ENCODE results near the gene GRID1. TPM values are rescaled to one million over a fixed set of nuclear protein-coding genes. Genes with fewer than 3 reads are reported as not detected.

The GRID1 gene
- polyA plus RNA-seq, 1 donor (not counting 4 experiments of a cell fraction or from before 2014, with no cell fraction given) = 0.01 TPM

DNA sequence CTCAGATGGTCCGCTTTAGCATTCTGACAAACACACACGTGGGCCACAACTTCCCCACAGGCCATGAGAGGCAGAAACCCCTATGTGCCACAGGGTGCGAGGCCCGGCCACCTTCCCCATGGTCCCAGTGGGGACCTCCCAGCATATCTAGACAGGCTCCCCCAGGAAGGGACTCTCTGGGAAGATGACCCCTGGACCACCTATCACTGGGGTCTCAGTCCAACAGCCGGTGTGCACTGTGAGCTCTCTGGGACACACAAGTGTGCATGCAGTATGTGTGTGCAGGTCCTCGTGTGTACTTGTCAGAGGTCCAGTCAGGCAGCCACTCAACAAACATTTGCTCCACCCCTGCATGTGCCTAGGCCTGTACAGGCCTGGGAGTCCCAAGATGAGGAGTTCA is 18.7 kb downstream of the GRID1 start:
- no peak for TF ChIP-seq EZH2 (IDR thresholded peaks at IDR 0.05; ENCODE audit: low read length)
- TF ChIP-seq, protein P1, sequence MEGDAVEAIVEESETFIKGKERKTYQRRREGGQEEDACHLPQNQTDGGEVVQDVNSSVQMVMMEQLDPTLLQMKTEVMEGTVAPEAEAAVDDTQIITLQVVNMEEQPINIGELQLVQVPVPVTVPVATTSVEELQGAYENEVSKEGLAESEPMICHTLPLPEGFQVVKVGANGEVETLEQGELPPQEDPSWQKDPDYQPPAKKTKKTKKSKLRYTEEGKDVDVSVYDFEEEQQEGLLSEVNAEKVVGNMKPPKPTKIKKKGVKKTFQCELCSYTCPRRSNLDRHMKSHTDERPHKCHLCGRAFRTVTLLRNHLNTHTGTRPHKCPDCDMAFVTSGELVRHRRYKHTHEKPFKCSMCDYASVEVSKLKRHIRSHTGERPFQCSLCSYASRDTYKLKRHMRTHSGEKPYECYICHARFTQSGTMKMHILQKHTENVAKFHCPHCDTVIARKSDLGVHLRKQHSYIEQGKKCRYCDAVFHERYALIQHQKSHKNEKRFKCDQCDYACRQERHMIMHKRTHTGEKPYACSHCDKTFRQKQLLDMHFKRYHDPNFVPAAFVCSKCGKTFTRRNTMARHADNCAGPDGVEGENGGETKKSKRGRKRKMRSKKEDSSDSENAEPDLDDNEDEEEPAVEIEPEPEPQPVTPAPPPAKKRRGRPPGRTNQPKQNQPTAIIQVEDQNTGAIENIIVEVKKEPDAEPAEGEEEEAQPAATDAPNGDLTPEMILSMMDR (optimal IDR thresholded peaks at IDR 0.05 in 1 of 3, IDR thresholded peaks at IDR 0.05 in 1 of 3, conservative IDR thresholded peaks at IDR 0.05 in 1 of 3; ENCODE audit: extremely low read depth in 1 of 3, insufficient read depth in 2 of 3, low read length in 3 of 3) = no peak
- DNase-seq (ENCODE audit: low read depth, low spot score) (no peak), FAIRE-seq (no peak)
- Histone ChIP-seq H3K36me3 (ENCODE audit: control insufficient read depth in 2 of 2, extremely low read depth in 1 of 2, insufficient read depth in 2 of 2, low read length in 2 of 2) (no peaks in the 10 kb centered on the region), H3K9me1 (ENCODE audit: control insufficient read depth, extremely low read depth, insufficient read depth, low read length) (no peaks in the 10 kb centered on the region), H4K20me1 (ENCODE audit: control insufficient read depth, extremely low read depth, insufficient read depth, low read length) (no peaks in the 10 kb centered on the region), H3K9ac (ENCODE audit: control insufficient read depth, extremely low read depth, insufficient read depth, low read length) (no peak overlapping the region), H3K4me1 (ENCODE audit: control insufficient read depth, extremely low read depth, insufficient read depth, low read length) (peaks cover 4% of the 10 kb centered on the region), H2AFZ (ENCODE audit: control insufficient read depth, low read length) (no peak overlapping the region), H3K27ac (ENCODE audit: control insufficient read depth, insufficient read depth, low read length) (no peak overlapping the region), H3K79me2 (ENCODE audit: control insufficient read depth, insufficient read depth, low read length) (no peaks in the 10 kb centered on the region), H3K4me2 (ENCODE audit: control insufficient read depth, extremely low read depth, insufficient read depth, low read depth, low read length) (no peak overlapping the region), H3K27me3 (ENCODE audit: control insufficient read depth, extremely low read depth, insufficient read depth, low read length) (no peaks in the 10 kb centered on the region), H3K9me3 (ENCODE audit: control insufficient read depth, low read depth, low read length) (no peaks in the 10 kb centered on the region), H3K4me3 (ENCODE audit: control insufficient read depth in 2 of 3, extremely low read depth in 1 of 3, insufficient read depth in 2 of 3, low read depth in 1 of 3, low read length in 3 of 3) (no peak overlapping the region)
- dilution Hi-C loops (cut with MboI; ENCODE audit: extremely low pct_ligation_motif_present, low sequenced_read_pairs) = no loop called here

DNA sequence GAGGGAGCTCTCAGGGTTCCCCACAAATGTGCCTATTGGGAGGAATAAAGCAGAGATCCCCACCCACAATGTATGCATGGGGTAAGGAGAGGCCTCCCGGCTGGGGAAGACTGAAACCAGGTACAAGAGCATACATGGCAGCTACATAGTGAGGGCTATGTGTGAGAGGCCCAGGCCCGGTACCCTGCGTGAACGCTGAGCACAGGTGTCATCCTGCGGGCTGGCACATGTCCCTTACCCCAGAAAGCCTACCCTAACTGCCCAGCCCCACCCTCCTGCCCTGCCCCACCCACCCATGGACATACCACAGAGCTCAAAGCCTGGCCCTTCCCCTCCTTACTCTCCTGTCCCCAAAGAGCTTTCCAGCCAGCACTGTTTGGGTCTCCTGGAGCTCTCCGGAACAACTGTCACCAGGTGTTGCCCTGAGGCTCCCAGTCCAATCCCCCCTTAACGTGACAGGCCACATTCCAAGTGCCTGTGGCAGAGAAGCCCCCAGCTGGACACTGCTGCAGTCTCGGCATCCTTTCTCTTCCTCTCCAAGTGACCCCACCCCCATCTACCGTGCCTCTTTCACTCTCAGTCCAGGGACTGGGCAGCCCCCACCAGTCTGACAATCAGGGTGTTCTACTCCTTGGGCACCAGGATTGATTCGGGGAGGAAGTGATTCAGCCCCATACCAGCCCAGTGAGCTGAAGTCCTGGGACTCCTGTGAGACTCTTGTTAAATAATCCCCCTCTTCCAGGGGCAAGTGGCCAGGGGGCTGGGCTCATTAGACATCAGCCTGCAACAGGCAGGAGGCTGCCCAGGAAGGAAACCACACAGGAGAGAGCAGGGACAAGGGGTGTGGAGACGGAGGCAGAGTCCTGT is 19.6 kb downstream of the GRID1 start:
- H3K27me3 ChIP-seq (ENCODE audit: control insufficient read depth, extremely low read depth, insufficient read depth, low read length) = peaks cover 5% of the 10 kb centered on the region
- H3K36me3 ChIP-seq (ENCODE audit: control insufficient read depth in 2 of 2, extremely low read depth in 1 of 2, insufficient read depth in 2 of 2, low read length in 2 of 2) = no peaks in the 10 kb centered on the region
- H3K79me2 ChIP-seq (ENCODE audit: control insufficient read depth, insufficient read depth, low read length) = no peaks in the 10 kb centered on the region
- no peaks in the 10 kb centered on the region for H3K9me1 ChIP-seq (ENCODE audit: control insufficient read depth, extremely low read depth, insufficient read depth, low read length)
- H3K9me3 ChIP-seq (ENCODE audit: control insufficient read depth, low read depth, low read length) = no peaks in the 10 kb centered on the region
- H3K9ac ChIP-seq (ENCODE audit: control insufficient read depth, extremely low read depth, insufficient read depth, low read length) = no peak overlapping the region
- no peak overlapping the region for H3K27ac ChIP-seq (ENCODE audit: control insufficient read depth, insufficient read depth, low read length)
- peaks cover 4% of the 10 kb centered on the region for H3K4me1 ChIP-seq (ENCODE audit: control insufficient read depth, extremely low read depth, insufficient read depth, low read length)
- FAIRE-seq (no peak), DNase-seq (ENCODE audit: low read depth, low spot score) (no peak)
- TF ChIP-seq, protein P1 (optimal IDR thresholded peaks at IDR 0.05 in 1 of 3, IDR thresholded peaks at IDR 0.05 in 1 of 3, conservative IDR thresholded peaks at IDR 0.05 in 1 of 3; ENCODE audit: extremely low read depth in 1 of 3, insufficient read depth in 2 of 3, low read length in 3 of 3) = no peak
- no peak for TF ChIP-seq EZH2 (IDR thresholded peaks at IDR 0.05; ENCODE audit: low read length)
- no peak overlapping the region for H3K4me2 ChIP-seq (ENCODE audit: control insufficient read depth, extremely low read depth, insufficient read depth, low read depth, low read length)
- H4K20me1 ChIP-seq (ENCODE audit: control insufficient read depth, extremely low read depth, insufficient read depth, low read length) = no peaks in the 10 kb centered on the region
- dilution Hi-C loops (cut with MboI; ENCODE audit: extremely low pct_ligation_motif_present, low sequenced_read_pairs) = no loop called here
- H2AFZ ChIP-seq (ENCODE audit: control insufficient read depth, low read length) = no peak overlapping the region
- no peak overlapping the region for H3K4me3 ChIP-seq (ENCODE audit: control insufficient read depth in 2 of 3, extremely low read depth in 1 of 3, insufficient read depth in 2 of 3, low read depth in 1 of 3, low read length in 3 of 3)
